Neural cell (in vitro differentiated cells): ENCODE data around the gene MSI2.

Source experiments
- CTCF ChIP-seq: fragments of 450-650 bp; IDR thresholded peaks from 2 replicates; pipeline ENCODE4 v1.5.1; 2014; ENCODE audit warnings: antibody characterized with exemption, mild to moderate bottlenecking, moderate library complexity; ENCODE audit not compliant: poor library complexity, severe bottlenecking
- EZH2 ChIP-seq: fragments of 200-600, 300-800 bp; shearing (Covaris generic), sonication (generic); IDR thresholded peaks from 2 replicates; pipeline ENCODE4 v1.6.1; 2014; ENCODE audit warnings: antibody characterized with exemption, low read length, borderline replicate concordance, mild to moderate bottlenecking; ENCODE audit not compliant: insufficient read depth, poor library complexity, severe bottlenecking
- MXI1 ChIP-seq: fragments of 450-650 bp; conservative IDR thresholded peaks from 2 replicates; pipeline ENCODE4 v1.6.1; 2014; ENCODE audit warnings: antibody characterized with exemption, mild to moderate bottlenecking; ENCODE audit not compliant: poor library complexity, severe bottlenecking
- REST ChIP-seq: IDR thresholded peaks from 2 replicates; pipeline ENCODE4 v1.6.1; 2012; ENCODE audit warnings: borderline replicate concordance

GRCh38 chr17:57606111-57606875, 350.0 kb downstream of the MSI2 start:
- TF ChIP-seq REST = no peak
- TF ChIP-seq CTCF = no peak
- TF ChIP-seq EZH2 = no peak
- no peak for TF ChIP-seq MXI1
